RPMI7951 (cell line): ENCODE results near the gene N4BP2L1. TPM values are rescaled to one million over a fixed set of nuclear protein-coding genes. Genes with fewer than 3 reads are reported as not detected.

Experiments used
- DNase-seq: peaks from one replicate; pipeline ENCODE4 v3.0.0-alpha.2; 2012; ENCODE audit warnings: low read depth
- total RNA-seq: library from RNA; depleted of rRNA; stranded (reverse); fragments of >200 nt; shearing (Covaris generic); gene quantifications from 2 replicates; pipeline ENCODE4 v1.2.3, GENCODE V29; 2014; rRNA removed

N4BP2L1 gene
- 3.0 and 3.9 TPM in 2 replicates for total RNA-seq

DNA sequence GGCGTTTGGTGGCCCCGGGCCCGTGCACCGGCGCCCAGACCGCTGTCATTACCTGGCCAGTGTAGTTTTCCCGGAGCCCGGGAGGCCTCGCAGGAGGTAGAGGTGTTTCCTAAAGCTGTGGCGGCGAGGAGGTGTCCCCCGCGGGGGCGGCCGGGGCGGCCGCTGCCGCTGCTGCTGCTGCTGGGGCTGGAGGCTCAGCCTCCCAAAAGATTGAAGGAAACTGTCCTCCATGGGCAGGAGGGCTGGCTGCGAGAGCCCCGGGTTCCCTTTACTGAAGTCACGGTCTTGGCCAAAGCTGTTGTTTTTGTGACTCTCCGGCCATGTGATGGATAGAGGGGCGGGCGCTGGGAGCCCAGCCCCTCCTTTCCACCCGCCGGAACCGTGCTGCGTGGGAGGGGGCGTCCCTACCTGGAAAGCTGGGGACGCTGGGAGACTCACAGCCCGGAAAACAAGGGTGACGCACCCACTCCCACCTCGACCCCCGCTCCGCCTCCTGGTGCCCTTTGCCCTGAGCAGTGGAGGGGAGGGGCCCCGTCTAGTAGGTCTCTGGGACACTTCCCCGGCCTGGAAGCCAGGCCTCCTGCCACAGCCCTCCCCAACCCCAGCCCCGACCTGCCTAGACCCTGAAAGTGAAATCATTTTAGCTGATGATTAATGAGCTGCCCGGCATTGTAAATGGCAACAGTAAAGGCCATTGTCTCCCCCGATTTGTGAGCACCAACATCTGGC, at the start of gene N4BP2L1:
N4BP2L1 (minus strand) TSS at position 279 of the 729 bp plus-strand sequence; CDS start at position 231, 48 bp downstream.
- peak; percentile 45 for DNase-seq

GRCh38 chr13:32476892-32477291, 49.0 kb upstream of the N4BP2L1 start:
- DNase-seq: no peak

DNA sequence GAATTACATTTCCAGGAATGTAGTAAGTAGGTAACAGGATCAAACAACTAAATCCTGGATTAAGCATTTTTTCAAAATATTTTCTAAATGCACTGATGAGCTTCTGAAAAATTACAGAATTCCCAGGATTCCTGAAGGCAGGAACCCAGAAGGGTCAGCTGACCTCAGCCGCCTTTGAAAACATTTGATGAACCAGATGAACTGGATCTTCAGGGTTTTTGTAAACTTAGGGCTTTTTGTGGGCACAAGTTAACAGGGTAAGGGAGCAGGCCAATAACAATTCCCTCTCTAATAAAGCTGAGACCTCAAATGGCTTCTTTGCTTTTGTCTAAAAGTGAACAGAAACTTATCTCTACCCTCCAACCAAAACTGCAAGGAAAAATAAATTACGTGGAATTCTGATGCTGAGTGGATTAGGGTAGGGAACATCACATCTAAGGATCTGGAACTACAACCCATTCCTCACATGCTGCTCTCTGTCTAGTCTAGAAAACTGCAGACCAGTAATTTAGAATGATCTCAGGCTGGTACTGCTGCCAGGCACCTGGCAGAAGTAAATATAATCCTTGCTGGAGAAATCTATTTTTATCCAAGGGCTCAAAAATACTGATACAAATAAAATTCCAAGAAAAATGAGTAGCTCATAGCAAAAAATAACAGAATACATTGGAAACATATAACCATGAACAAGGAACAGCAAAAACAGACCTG, 48.2 kb upstream of the N4BP2L1 start:
- DNase-seq: no peak

DNA sequence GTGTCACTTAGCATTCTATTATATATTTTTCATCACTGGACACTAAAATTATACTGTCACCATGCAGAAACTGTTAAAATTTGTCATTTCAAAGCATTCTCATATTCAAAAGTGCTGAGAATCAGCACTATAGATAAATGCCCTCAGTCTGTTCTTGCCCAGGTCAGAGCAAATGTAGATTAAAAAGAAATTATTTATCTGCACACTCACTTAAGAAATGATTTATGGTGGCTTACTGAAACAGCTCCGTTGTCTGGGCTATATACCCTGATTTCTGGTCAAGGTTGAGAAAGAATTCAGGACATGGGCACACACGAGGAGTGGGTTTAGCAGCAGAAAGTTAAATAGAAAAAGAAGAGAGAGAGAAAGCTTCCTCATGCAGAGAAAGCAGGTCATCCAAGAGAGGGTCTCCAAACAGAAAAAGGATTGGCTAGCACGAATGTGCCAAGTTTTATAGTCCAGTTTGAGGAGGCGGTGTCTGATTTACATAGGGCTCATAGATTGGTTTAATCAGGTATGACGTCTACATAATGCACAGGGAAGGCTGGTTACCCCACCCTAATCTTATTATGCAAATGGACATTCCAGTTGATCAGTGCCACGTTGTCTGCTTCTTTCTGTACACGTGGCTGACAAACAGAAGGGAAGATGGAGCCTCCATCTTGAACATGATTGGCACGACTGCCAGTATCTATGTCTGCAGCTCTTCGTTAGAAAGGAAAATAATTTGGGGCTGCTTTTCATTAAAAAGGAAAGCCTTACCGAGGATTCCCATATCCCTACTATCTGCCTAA, 47.3 kb upstream of the N4BP2L1 start:
- no peak for DNase-seq

GRCh38 chr13:32473650-32474049, 45.7 kb upstream of the N4BP2L1 start:
- DNase-seq: no peak

DNA sequence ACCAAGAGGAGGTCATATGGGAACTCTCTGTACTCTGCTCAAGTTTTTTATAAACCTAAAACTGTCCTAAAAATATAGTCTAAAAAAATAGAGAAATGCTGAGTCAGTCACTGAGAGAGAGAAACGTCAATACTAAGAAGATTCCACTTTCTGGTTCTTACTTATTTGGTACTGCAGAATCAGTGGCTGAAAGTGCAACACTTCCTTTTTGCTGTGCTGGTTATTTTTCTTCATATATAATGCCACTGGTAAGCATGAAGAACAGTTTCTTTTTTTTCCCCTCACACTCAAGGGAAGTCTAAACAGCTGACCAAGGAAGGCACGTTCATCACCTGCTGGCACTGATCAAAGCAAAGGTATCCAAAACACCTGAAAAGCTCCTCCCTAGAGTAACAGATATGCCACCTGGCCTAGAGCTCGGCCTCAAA, 44.3 kb upstream of the N4BP2L1 start:
- DNase-seq: no peak

DNA sequence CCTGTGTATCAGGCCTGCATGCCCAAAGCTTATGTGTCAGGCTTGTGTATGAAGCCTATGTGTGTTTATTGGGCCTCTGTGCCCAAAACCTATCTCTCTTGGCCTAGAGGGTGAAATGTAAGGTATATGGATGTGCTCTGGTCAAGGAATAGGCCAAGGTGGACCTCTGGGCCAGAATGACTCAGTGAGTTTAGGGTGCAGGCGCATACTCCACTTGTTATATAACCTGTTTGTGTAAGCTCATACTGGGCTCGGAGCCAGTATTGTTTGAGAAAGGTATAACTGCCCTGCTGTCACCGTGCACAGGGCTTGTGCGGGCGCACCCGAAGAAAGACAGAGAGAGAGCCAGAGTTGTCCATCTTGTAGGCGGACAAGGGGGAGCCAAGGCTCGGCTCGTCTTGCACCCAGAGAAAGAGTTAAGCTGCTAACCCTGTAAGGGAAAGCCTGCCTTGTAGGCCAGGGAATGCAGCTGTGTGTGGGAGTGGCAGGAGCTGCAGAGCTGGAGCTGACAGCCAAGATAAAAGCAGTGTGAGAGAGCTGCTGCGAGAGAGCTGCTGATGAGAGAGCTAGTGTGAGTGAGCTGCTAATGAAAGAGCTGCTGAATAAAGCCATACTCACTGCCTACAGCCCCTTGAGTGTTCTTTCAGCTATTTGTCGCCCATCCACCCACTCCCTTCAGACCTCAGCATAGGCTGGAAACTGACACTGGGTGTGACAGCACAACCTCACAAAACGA, 43.4 kb upstream of the N4BP2L1 start:
- no peak for DNase-seq

- DNase-seq: peak; percentile 2
Measured at GRCh38 chr13:32468502-32469142, 40.7 kb upstream of the N4BP2L1 start.

GRCh38 chr13:32456591-32456990, 28.7 kb upstream of the N4BP2L1 start:
- no peak for DNase-seq

- DNase-seq: no peak
Measured at GRCh38 chr13:32455594-32455903, 27.6 kb upstream of the N4BP2L1 start.

DNA sequence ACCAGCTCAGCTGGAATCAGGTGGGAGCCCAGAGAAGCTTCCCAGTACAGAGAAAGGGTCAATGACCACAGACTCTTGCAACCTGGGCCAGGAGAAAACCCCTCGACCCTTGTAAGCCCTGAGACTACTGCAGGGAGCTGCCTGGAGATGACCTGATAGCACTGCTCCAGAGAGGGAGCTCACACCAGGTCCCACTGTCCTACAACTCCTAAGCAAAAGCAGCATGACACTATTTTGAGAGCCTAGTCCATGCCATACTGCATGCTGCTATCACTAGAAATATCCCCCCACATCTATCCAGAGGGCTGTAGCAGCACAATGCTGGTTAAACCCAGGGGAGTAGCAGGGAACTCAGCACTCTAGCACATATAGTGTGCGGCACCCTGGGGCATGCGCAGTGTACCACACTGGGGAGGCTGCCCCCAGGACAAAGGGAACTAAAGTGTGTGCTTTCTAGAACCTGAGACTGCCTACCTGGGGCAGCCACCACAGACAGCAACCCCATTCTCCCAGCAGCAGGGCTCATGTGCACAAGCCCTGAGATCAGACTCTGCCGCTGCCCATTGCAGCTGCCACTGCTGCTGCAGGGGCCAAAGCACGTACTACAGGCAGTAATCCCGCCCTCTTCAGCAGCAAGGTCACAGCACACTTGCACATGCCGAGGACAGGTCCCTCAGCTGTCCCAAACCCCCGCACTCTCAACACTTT, 27.1 kb upstream of the N4BP2L1 start:
- no peak for DNase-seq

DNA sequence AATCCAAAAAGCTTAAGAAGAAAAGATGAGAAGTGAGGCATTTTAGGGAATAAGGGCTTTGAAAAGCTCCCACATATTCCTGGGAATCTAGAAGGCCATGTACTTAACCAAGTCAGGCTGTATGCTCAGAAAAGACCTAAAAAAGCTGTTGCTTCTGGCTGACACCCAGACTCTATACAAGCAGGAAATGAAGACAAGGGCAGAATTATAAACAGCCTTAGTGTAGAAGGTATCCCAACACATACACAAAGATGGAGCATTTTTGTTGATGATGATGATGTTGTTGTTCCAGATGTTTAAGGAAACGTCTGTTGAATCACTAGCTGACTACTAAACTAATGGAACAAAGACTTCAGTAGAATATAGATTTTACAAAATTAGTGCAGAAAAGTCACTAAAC, 26.1 kb upstream of the N4BP2L1 start:
- DNase-seq: no peak

GRCh38 chr13:32448972-32449371, 21.0 kb upstream of the N4BP2L1 start:
- DNase-seq: no peak

GRCh38 chr13:32447894-32448623, 20.1 kb upstream of the N4BP2L1 start:
- DNase-seq: no peak

DNA sequence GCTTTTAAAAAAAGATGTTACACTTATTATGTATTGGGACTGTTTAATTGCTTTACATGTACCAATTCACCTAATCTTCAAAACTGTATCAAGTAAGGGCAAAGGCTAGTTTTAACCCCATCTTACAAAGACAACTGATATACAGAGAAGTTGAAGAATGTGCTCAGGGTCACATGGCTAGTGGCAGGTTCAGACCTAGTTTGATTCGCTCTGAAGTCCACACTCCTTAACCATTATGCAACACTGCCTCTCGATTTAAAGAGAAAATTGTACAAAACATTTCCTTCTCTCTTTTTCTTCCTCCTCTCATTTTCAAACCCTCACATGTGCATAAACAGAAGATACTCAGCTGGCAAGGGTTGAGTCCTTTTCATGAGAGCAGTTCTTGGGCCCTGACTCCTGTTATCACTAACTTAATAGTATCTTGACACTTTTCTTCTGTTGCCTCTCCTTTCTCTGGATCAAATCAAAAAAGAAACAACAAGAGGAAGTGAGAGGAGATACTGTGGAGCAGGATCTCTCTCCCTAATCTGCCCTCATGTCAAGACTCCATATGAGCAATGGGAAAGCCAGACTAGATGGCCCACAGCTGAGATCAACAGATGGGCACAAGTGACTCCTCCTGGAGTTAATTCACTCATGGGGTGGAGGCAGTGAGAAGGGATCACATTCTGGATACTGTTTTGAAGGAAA, 19.0 kb upstream of the N4BP2L1 start:
- no peak for DNase-seq

GRCh38 chr13:32446220-32446619, 18.3 kb upstream of the N4BP2L1 start:
- DNase-seq: no peak

DNA sequence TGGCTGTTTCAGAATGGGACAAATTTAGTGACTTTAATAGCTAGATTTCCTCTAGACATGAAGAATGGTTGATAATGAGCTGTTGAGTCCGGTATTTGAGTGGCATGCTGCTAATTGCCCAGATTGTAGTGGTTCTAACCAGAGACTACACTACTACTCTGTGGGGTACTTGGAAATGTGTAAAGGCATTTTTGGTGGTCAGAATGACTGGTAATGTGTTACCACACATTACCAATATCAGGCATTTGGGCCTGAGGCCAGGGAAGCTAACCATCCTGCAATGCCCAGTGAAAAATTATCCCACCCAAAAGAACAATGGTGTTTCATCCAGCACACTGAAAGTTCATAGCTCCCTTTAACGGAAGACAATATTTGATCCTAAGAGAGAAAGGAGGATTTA, 17.5 kb upstream of the N4BP2L1 start:
- no peak for DNase-seq

DNA sequence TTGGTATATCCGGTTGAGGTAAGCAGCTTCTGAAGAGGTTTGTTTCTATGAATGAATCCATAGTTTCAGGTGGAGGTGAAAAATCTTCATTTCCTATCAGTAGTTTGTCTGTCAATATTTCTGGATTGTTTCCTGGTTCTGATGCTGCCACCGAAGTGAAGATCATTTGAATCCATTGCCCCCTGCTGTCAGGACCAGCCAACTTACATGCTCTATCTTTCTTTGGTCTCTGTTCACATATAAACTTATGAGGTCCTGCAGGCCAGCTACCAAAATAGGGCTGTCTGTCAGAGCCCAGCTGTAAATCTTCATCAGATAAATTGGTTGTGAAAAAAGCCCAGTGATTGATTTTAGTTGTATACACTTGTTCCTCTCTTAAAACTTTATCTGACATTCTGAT, 15.2 kb upstream of the N4BP2L1 start:
- DNase-seq: peak; percentile 16

GRCh38 chr13:32438871-32439270, 10.9 kb upstream of the N4BP2L1 start:
- no peak for DNase-seq
